Osteocyte (in vitro differentiated cells): ENCODE measurements around the gene DNAJB14. TPM values are rescaled to one million over a fixed set of nuclear protein-coding genes. Genes with fewer than 3 reads are reported as not detected.
"Not testable (repeated sequence)": the region's sequence is repeated elsewhere in the genome, so short reads cannot be mapped to it uniquely, and the experiment has no call there.

Experiments
- DNase-seq: peaks from one replicate; pipeline ENCODE4 v3.0.0; 2021; ENCODE audit warnings: mixed read lengths; ENCODE audit not compliant: unreplicated experiment; ENCODE audit errors: extremely low spot score
- H3K27ac Mint-ChIP-seq: one replicate; pipeline ENCODE4 v1.8.0; 2021; ENCODE audit warnings: mild to moderate bottlenecking, mixed read lengths; ENCODE audit not compliant: unreplicated experiment
- H3K27me3 Mint-ChIP-seq: one replicate; pipeline ENCODE4 v1.8.0; 2021; ENCODE audit warnings: mixed read lengths; ENCODE audit not compliant: unreplicated experiment
- H3K36me3 Mint-ChIP-seq: one replicate; pipeline ENCODE4 v1.8.0; 2021; ENCODE audit warnings: mixed read lengths; ENCODE audit not compliant: unreplicated experiment
- H3K4me1 Mint-ChIP-seq: one replicate; pipeline ENCODE4 v1.8.0; 2021; ENCODE audit warnings: mixed read lengths; ENCODE audit not compliant: unreplicated experiment
- H3K4me3 Mint-ChIP-seq: one replicate; pipeline ENCODE4 v1.8.0; 2021; ENCODE audit warnings: mild to moderate bottlenecking, moderate library complexity, mixed read lengths; ENCODE audit not compliant: unreplicated experiment
- H3K9me3 Mint-ChIP-seq: one replicate; pipeline ENCODE4 v1.8.0; 2021; ENCODE audit warnings: mixed read lengths; ENCODE audit not compliant: unreplicated experiment
- total RNA-seq: library from RNA; stranded (reverse); gene quantifications from 2 replicates; pipeline ENCODE4 v1.2.1, GENCODE V29; 2021
- TF ChIP-seq, protein P1 (sequence below): fragments of 200-600 bp; sonication (generic); IDR thresholded peaks from 2 replicates; pipeline ENCODE4 v1.5.0; 2021; ENCODE audit warnings: antibody characterized with exemption, mild to moderate bottlenecking, moderate library complexity

Gene DNAJB14
- total RNA-seq, 1 donor from 2014 or later: 56.5 TPM

DNA sequence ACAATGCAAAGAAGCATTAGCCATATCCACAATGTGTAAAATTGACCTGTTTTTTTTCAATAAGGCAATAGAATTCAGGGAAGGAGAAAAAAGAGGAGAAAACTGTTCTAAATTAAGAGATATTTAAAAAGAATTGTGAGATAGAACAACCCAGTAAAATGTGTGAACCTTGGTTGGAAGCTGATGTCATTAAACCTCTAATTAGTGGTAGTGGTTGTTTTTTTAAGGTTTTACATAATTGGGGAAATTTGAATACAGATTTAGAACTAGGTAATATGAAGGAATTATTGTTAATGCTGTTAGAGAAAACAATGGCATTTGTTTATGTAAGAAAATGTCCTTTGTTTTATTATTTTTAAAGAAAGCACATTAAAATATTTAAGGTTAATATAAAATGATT lies 18.8 kb upstream of the DNAJB14 start:
- H3K36me3 Mint-ChIP-seq: no peaks in the 10 kb centered on the region
- TF ChIP-seq, protein P1, sequence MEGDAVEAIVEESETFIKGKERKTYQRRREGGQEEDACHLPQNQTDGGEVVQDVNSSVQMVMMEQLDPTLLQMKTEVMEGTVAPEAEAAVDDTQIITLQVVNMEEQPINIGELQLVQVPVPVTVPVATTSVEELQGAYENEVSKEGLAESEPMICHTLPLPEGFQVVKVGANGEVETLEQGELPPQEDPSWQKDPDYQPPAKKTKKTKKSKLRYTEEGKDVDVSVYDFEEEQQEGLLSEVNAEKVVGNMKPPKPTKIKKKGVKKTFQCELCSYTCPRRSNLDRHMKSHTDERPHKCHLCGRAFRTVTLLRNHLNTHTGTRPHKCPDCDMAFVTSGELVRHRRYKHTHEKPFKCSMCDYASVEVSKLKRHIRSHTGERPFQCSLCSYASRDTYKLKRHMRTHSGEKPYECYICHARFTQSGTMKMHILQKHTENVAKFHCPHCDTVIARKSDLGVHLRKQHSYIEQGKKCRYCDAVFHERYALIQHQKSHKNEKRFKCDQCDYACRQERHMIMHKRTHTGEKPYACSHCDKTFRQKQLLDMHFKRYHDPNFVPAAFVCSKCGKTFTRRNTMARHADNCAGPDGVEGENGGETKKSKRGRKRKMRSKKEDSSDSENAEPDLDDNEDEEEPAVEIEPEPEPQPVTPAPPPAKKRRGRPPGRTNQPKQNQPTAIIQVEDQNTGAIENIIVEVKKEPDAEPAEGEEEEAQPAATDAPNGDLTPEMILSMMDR: no peak
- H3K4me1 Mint-ChIP-seq: peaks cover 14% of the 10 kb centered on the region
- DNase-seq: no peak
- no peak overlapping the region for H3K4me3 Mint-ChIP-seq
- no peak overlapping the region for H3K27ac Mint-ChIP-seq
- H3K9me3 Mint-ChIP-seq: no peaks in the 10 kb centered on the region
- no peaks in the 10 kb centered on the region for H3K27me3 Mint-ChIP-seq

DNA sequence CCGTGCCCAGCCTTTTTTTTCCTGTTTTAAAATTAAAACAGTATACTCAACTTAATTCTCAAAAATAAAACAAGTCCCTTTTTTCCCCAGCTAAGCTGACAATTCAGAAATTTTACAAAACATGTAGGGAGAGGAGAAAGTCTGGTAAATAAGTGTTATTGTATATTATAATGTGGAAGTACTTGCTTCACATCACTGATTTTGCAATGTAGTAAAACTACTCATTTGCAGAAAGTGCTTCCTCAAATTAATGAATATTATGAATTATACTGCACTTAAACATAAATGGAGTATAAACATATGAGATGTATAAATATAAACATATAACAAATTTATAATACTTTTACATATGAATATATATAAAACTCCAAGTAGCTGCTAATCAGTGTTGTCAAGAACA lies 15.3 kb upstream of the DNAJB14 start:
- Mint-ChIP-seq H3K27ac (no peak overlapping the region), H3K4me3 (no peak overlapping the region), H3K9me3 (peaks cover 4% of the 10 kb centered on the region), H3K4me1 (peaks cover 4% of the 10 kb centered on the region), H3K36me3 (no peaks in the 10 kb centered on the region), H3K27me3 (no peaks in the 10 kb centered on the region)
- TF ChIP-seq, protein P1: no peak
- DNase-seq: no peak

DNA sequence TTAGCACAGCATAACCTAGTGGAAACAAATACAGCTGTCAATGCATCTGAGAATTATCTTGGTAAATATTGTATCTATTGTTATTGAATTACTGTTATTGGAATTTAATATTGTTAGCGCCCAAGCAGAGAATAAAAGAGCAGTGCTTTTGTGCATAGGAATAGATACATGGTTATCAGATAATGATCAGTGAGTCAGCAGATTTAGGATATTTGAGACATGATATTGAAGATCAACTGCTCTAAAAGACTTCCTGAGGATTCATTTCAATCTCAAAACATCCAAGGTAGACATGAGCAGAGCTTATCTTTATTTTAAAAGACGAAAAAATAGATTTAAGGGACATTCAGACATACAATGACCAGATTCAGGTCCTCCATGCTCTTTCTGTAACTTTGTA lies 14.2 kb upstream of the DNAJB14 start:
- no peak for DNase-seq
- Mint-ChIP-seq H3K9me3 (peaks cover 4% of the 10 kb centered on the region), H3K4me1 (peaks cover 4% of the 10 kb centered on the region), H3K27me3 (no peaks in the 10 kb centered on the region), H3K27ac (no peak overlapping the region), H3K36me3 (no peaks in the 10 kb centered on the region), H3K4me3 (no peak overlapping the region)
- TF ChIP-seq, protein P1: no peak

DNA sequence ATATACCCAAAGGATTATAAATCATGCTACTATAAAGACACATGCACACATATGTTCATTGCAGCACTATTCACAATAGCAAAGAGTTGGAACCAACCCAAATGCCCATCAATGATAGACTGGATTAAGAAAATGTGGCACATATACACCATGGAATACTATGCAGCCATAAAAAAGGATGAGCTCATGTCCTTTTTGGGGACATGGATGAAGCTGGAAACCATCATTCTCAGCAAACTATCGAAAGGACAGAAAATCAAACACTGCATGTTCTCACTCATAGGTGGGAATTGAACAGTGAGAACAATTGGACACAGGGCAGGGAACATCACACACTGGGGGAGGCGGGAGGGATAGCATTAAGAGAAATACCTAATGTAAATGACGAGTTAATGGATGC lies 11.8 kb upstream of the DNAJB14 start:
- not testable (repeated sequence) for DNase-seq, H3K27me3 Mint-ChIP-seq, H3K36me3 Mint-ChIP-seq, H3K4me1 Mint-ChIP-seq, H3K27ac Mint-ChIP-seq, H3K9me3 Mint-ChIP-seq, H3K4me3 Mint-ChIP-seq

DNA sequence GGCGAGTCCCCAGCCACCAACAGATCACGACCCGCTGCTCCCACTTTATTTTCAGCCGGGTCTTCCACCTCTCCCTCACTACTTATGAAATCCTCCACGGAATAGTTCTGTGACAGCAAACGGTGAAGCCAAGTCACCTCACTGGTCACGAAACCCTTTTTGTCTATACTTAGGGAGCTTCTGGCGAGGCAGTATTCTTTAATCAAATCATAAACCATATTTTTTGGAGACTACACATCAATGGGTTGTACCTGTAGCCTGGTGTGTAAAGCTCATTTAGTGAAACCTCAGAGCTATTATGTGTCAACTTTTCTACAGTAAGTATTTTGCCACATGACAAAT lies 4.5 kb upstream of the DNAJB14 start:
- H3K27me3 Mint-ChIP-seq: no peaks in the 10 kb centered on the region
- no peaks in the 10 kb centered on the region for H3K9me3 Mint-ChIP-seq
- no peak overlapping the region for H3K4me3 Mint-ChIP-seq
- H3K36me3 Mint-ChIP-seq: peaks cover 7% of the 10 kb centered on the region
- H3K4me1 Mint-ChIP-seq: peaks cover 17% of the 10 kb centered on the region
- H3K27ac Mint-ChIP-seq: no peak overlapping the region
- TF ChIP-seq, protein P1: no peak
- DNase-seq: no peak
